HG03520 (cell line): Measurements from ENCODE around the gene DBP.

Source experiments
- ATAC-seq: cut with Tn5 transposase; IDR thresholded peaks from one replicate; pipeline ENCODE4 v1.9.1; 2021; ENCODE audit warnings: mild to moderate bottlenecking, moderate library complexity; ENCODE audit not compliant: unreplicated experiment

Gene DBP

GRCh38 chr19:48587387-48587786 lies 49.8 kb downstream of the DBP start:
- ATAC-seq, result no peak

GRCh38 chr19:48582168-48582567 lies 55.0 kb downstream of the DBP start:
- ATAC-seq, result no peak
